K562 (cell line): ENCODE results near the gene CNNM4. TPM values are rescaled to one million over a fixed set of nuclear protein-coding genes. Genes with fewer than 3 reads are reported as not detected.

Source experiments
- ARHGAP35 ChIP-seq: fragments of 450-650 bp; IDR thresholded peaks from 2 replicates; pipeline ENCODE4 v1.6.1; 2018; ENCODE audit not compliant: partially characterized antibody
- CBFB ChIP-seq: sonication (generic); formaldehyde crosslinking; IDR thresholded peaks from 2 replicates; pipeline ENCODE4 v1.4.0; 2020; ENCODE audit warnings: mild to moderate bottlenecking, missing genetic modification reagents
- CC2D1A ChIP-seq: fragments of 450-650 bp; IDR thresholded peaks from 2 replicates; pipeline ENCODE4 v1.6.1; 2017; ENCODE audit warnings: mild to moderate bottlenecking
- CHD1 ChIP-seq: fragments of 200-600 bp; sonication (generic); IDR thresholded peaks from one replicate; pipeline ENCODE4 v1.6.1; 2012; ENCODE audit warnings: mild to moderate bottlenecking, moderate library complexity, low read length, inconsistent platforms
- CTCFL ChIP-seq: IDR thresholded peaks from 2 replicates; pipeline ENCODE4 v1.6.1; 2011; ENCODE audit warnings: borderline replicate concordance, low read depth, mild to moderate bottlenecking, moderate library complexity, low read length; ENCODE audit not compliant: insufficient read depth, poor library complexity, severe bottlenecking
- DMBX1 ChIP-seq: fragments of 250-450 bp; sonication (Bioruptor Pico); IDR thresholded peaks from 2 replicates; pipeline ENCODE4 v1.8.0; 2022; ENCODE audit warnings: inconsistent platforms, mild to moderate bottlenecking, moderate library complexity, borderline replicate concordance
- HDAC1 ChIP-seq, 2 experiments: fragments of 450-650 bp; IDR thresholded peaks; 2 replicates each; pipeline ENCODE4 v1.6.1; 2016 to 2017; ENCODE audit warnings: inconsistent platforms in 1 of 2, mild to moderate bottlenecking in 1 of 2, moderate library complexity in 1 of 2
- HLTF ChIP-seq: fragments of 450-650 bp; IDR thresholded peaks from 2 replicates; pipeline ENCODE4 v1.6.1; 2016
- HNRNPK ChIP-seq: fragments of 200-400 bp; formaldehyde crosslinking; IDR thresholded peaks from one replicate; pipeline ENCODE4 v1.6.1; 2018; ENCODE audit warnings: mild to moderate bottlenecking, low read depth, low read length; ENCODE audit not compliant: poor library complexity, severe bottlenecking
- IRF1 ChIP-seq: sonication (generic); formaldehyde crosslinking; IDR thresholded peaks from 2 replicates; pipeline ENCODE4 v1.8.0; 2022; ENCODE audit warnings: missing genetic modification reagents, mild to moderate bottlenecking, borderline replicate concordance
- KAT7 ChIP-seq: sonication (generic); formaldehyde crosslinking; IDR thresholded peaks from 2 replicates; pipeline ENCODE4 v1.8.0; 2022; ENCODE audit warnings: missing genetic modification reagents, mild to moderate bottlenecking, borderline replicate concordance
- KLF16 ChIP-seq: IDR thresholded peaks from 2 replicates; pipeline ENCODE4 v1.6.1; 2016; ENCODE audit warnings: antibody characterized with exemption
- MBD2 ChIP-seq: sonication (generic); IDR thresholded peaks from 2 replicates; pipeline ENCODE4 v1.6.1; 2016; ENCODE audit warnings: low read depth, borderline replicate concordance
- MTA1 ChIP-seq: fragments of 450-650 bp; IDR thresholded peaks from 2 replicates; pipeline ENCODE4 v1.6.1; 2017; ENCODE audit warnings: borderline replicate concordance
- MXI1 ChIP-seq: IDR thresholded peaks from 2 replicates; pipeline ENCODE4 v1.6.1; 2011; ENCODE audit warnings: low read depth, mild to moderate bottlenecking, improper control_type of control experiment, low read length
- NFIC ChIP-seq: fragments of 450-650 bp; IDR thresholded peaks from 2 replicates; pipeline ENCODE4 v1.6.1; 2017; ENCODE audit warnings: mild to moderate bottlenecking, inconsistent platforms
- RAD51 ChIP-seq: fragments of 450-650 bp; IDR thresholded peaks from 2 replicates; pipeline ENCODE4 v1.7.1; 2016; ENCODE audit warnings: low read depth, mild to moderate bottlenecking, borderline replicate concordance
- RFX7 ChIP-seq: fragments of 250-450 bp; sonication (Bioruptor Pico); IDR thresholded peaks from 2 replicates; pipeline ENCODE4 v1.5.1; 2021; ENCODE audit warnings: mild to moderate bottlenecking
- TEAD4 ChIP-seq, 2 experiments: sonication (generic) in 1 of 2; formaldehyde crosslinking in 1 of 2; IDR thresholded peaks; 2 replicates each; pipeline versions ENCODE4 v1.6.1 to v1.8.0; 2012 to 2022; ENCODE audit warnings: borderline replicate concordance in 1 of 2, inconsistent platforms in 1 of 2, low read length in 1 of 2, mild to moderate bottlenecking in 1 of 2, missing genetic modification reagents in 1 of 2
- TFAP4 ChIP-seq: sonication (generic); formaldehyde crosslinking; IDR thresholded peaks from 2 replicates; pipeline ENCODE4 v1.8.0; 2022; ENCODE audit warnings: missing genetic modification reagents, mild to moderate bottlenecking, moderate library complexity, borderline replicate concordance
- U2AF1 ChIP-seq: fragments of 200-400 bp; formaldehyde crosslinking; optimal IDR thresholded peaks from 2 replicates; pipeline ENCODE3; 2017; ENCODE audit warnings: mild to moderate bottlenecking, low read depth, low read length, moderate library complexity
- XRCC3 ChIP-seq: fragments of 450-650 bp; IDR thresholded peaks from 2 replicates; pipeline ENCODE4 v1.6.1; 2017; ENCODE audit warnings: mild to moderate bottlenecking, moderate library complexity
- YBX1 ChIP-seq: fragments of 450-650 bp; IDR thresholded peaks from 2 replicates; pipeline ENCODE4 v1.7.1; 2016; ENCODE audit warnings: mild to moderate bottlenecking
- ZBTB8A ChIP-seq: fragments of 450-650 bp; IDR thresholded peaks from 2 replicates; pipeline ENCODE4 v1.6.1; 2018; ENCODE audit warnings: mild to moderate bottlenecking, moderate library complexity; ENCODE audit not compliant: partially characterized antibody
- ZNF3 ChIP-seq: fragments of 250-450 bp; sonication (Bioruptor Pico); IDR thresholded peaks from 2 replicates; pipeline ENCODE4 v1.5.0; 2021; ENCODE audit warnings: mild to moderate bottlenecking, moderate library complexity
- ZNF79 ChIP-seq: fragments of 250-450 bp; sonication (Bioruptor Pico); IDR thresholded peaks from 2 replicates; pipeline ENCODE4 v1.4.0; 2020; ENCODE audit warnings: low read depth, mild to moderate bottlenecking, moderate library complexity
- polyA plus RNA-seq, 8 experiments: library from polyadenylated mRNA; depleted of rRNA in 4 of 8; stranded (reverse) in 5 of 8; unstranded in 3 of 8; fragments of >200 nt; fragmentation: Nextera tagmentation in 2 of 8; fragmentation: Illumina TruSeq in 1 of 8; extraction: Ambion mirVana in 2 of 8; extraction: Trizol in 1 of 8; gene quantifications; 2 replicates each; pipeline versions ENCODE4 v1.2.1 to v1.2.3, GENCODE V29; 2011 to 2014; ENCODE audit warnings: inconsistent platforms in 1 of 8, missing spikeins in 1 of 8
- total RNA-seq, 7 experiments: library from RNA; depleted of rRNA in 6 of 7; stranded (reverse); fragments of >200 nt in 6 of 7; fragmentation: Illumina TruSeq in 2 of 7; extraction: Trizol in 2 of 7; gene quantifications; 2 replicates each; pipeline versions ENCODE4 v1.2.1 to v1.2.3, GENCODE V29; 2011 to 2021; ENCODE audit warnings: low replicate concordance in 1 of 7

Gene CNNM4
- total and polyA plus RNA-seq, 9 of the 15 experiments (the other 6 are each of a cell fraction or from before 2014, with no cell fraction given) = 0.96 to 6.3 (median 2.8) TPM

- TF ChIP-seq MBD2 (no peak), NFIC (peak; percentile 30; the same call in 1 of the 2 replicates), HNRNPK (no peak), KLF16 (no peak), MTA1 (no peak), YBX1 (no peak), CC2D1A (no peak), HLTF (no peak), U2AF1 (no peak), IRF1 (no peak), KAT7 (CRISPR knock-in tag) (no peak), RAD51 (no peak), MXI1 (no peak), TFAP4 (CRISPR knock-in tag) (no peak), ARHGAP35 (no peak), CBFB (0 out of 2 replicates have a peak, but pooled peaks have one; percentile 15), ZBTB8A (no peak), HDAC1 (IDR thresholded peaks at IDR 0.05) (peak in 1 of 2 experiments; percentile 63; a peak in 2 of 4 replicates), CTCFL (no peak), XRCC3 (no peak), RFX7 (CRISPR knock-in tag) (no peak), ZNF79 (CRISPR knock-in tag) (no peak), ZNF3 (CRISPR knock-in tag) (no peak), CHD1 (no peak), TEAD4 (IDR thresholded peaks at IDR 0.05; ENCODE audit: low read length) (peak; percentile 32; the same call in 1 of the 2 replicates), TEAD4 (CRISPR knock-in tag; IDR thresholded peaks at IDR 0.05; ENCODE audit: borderline replicate concordance) (no peak), DMBX1 (CRISPR knock-in tag) (no peak)
These were observed 58.6 kb downstream of the CNNM4 start (continued) for GRCh38 chr2:96819128-96819875.
